ENCODE measurements around the gene PARP6.
A peak's percentile ranks its signal among the peaks of the same experiment; 100 is the strongest.

The PARP6 gene

DNA sequence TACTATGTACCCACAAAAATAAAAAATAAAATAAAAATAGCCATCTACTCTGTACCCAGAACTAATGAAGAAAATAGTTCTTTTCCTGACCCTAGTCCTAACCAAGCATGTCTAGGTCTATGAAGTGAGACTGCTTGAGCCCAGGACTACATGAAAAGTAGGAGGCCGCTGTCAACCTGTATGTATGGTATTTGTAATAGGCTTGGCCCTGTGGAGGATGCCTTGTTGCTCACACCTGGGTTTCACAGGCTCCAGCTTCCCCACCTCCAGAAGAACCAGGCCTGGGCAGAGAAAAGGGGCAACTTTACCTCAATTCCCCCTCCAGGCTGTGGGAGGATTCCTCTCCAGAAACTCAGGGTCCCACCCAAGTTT is 34.5 kb downstream of the PARP6 start:
- DNase-seq (ENCODE audit: extremely low read depth, insufficient read length): no peak
- no peaks in the 10 kb centered on the region for H3K27me3 ChIP-seq (replicated peaks; ENCODE audit: control insufficient read depth, insufficient read depth, low read length)
- TF ChIP-seq, protein P1, sequence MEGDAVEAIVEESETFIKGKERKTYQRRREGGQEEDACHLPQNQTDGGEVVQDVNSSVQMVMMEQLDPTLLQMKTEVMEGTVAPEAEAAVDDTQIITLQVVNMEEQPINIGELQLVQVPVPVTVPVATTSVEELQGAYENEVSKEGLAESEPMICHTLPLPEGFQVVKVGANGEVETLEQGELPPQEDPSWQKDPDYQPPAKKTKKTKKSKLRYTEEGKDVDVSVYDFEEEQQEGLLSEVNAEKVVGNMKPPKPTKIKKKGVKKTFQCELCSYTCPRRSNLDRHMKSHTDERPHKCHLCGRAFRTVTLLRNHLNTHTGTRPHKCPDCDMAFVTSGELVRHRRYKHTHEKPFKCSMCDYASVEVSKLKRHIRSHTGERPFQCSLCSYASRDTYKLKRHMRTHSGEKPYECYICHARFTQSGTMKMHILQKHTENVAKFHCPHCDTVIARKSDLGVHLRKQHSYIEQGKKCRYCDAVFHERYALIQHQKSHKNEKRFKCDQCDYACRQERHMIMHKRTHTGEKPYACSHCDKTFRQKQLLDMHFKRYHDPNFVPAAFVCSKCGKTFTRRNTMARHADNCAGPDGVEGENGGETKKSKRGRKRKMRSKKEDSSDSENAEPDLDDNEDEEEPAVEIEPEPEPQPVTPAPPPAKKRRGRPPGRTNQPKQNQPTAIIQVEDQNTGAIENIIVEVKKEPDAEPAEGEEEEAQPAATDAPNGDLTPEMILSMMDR (IDR thresholded peaks at IDR 0.05; ENCODE audit: insufficient read depth, low read length, poor library complexity, severe bottlenecking): no peak
- no peak overlapping the region for H3K4me3 ChIP-seq (replicated peaks; ENCODE audit: low read depth, low read length)
- H3K36me3 ChIP-seq (ENCODE audit: control insufficient read depth, insufficient read depth, low read length): peaks cover 13% of the 10 kb centered on the region

DNA sequence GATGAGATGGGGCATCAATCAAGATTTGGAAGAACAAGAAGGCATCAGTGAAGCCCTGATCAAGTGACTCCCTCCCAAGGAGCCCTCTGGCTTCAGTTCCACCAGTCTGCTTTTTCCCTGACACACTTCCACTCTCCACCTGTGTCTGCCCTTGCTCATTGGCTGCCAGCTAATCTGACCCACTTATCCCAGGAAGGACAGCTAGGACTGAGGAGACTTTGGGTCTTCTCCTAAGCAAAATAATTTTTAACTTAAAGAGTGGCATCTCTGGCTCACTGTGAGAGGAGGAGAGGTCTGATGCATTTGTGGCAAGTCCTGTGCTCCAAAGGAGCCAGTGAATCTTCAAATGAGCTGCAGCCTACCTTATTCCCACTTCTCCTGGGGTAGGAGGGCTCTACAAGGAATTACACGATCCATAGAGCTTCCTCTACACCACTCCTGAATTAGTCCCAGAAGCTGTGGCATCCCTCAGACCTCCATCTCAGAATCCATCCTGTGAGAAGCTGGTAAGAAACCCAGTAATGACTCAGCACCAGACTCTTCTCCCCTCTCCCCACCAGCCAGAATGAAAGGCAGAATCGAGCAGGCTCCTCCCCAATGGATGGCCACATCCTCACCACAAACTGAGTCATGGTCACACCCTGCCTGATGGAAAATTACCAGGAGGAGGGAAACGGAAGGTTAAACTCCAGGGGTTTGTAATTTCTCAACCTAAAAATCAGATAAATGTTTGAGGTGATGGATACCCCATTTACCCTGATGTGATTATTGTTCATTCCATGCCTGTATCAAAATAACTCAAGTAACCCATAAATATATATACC is 35.1 kb downstream of the PARP6 start:
- TF ChIP-seq, protein P1 (IDR thresholded peaks at IDR 0.05; ENCODE audit: insufficient read depth, low read length, poor library complexity, severe bottlenecking): no peak
- peak; percentile 36 for DNase-seq (ENCODE audit: extremely low read depth, insufficient read length)

DNA sequence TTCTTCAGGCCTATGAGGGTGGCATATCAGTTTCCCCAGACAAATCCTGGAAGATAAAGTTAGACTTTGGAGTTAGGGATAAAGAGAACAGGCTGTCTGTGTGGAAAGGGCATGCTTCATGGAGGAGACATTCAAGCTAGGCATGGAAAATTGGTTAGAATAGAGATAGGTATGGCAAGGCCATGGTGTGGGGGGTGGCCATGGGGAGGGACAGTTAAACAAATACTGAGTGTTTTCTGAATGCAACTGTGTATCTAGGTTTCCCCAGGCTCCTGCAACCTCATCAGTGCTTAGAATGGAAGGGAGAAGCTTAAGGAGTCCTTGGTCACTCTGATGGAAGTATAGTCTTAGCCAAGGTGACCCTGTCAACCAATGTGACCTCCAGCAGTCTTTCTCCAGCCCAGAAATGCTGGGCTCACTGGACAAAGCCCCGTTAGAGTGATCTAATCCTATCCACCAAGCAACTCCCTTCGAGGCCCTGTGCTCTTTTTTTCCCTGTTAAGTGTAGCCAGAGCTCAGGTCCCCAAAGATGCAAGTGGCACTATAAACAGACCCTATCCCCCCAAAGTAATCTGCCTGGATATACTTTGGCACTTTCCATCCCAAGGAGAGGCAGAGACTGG is 35.9 kb downstream of the PARP6 start:
- H3K4me3 ChIP-seq (replicated peaks; ENCODE audit: low read depth, low read length): no peak overlapping the region
- TF ChIP-seq, protein P1 (IDR thresholded peaks at IDR 0.05; ENCODE audit: insufficient read depth, low read length, poor library complexity, severe bottlenecking): no peak
- H3K27me3 ChIP-seq (replicated peaks; ENCODE audit: control insufficient read depth, insufficient read depth, low read length): no peaks in the 10 kb centered on the region
- no peak for DNase-seq (ENCODE audit: extremely low read depth, insufficient read length)
- H3K36me3 ChIP-seq (ENCODE audit: control insufficient read depth, insufficient read depth, low read length): peaks cover 4% of the 10 kb centered on the region

More for the DNA sequence above, 35.1 kb downstream of the PARP6 start:
- H3K27me3 ChIP-seq (replicated peaks; ENCODE audit: control insufficient read depth, insufficient read depth, low read length): no peaks in the 10 kb centered on the region
- H3K4me3 ChIP-seq (replicated peaks; ENCODE audit: low read depth, low read length): no peak overlapping the region; the same call in 1 of the 2 replicates
- peaks cover 9% of the 10 kb centered on the region for H3K36me3 ChIP-seq (ENCODE audit: control insufficient read depth, insufficient read depth, low read length)

DNA sequence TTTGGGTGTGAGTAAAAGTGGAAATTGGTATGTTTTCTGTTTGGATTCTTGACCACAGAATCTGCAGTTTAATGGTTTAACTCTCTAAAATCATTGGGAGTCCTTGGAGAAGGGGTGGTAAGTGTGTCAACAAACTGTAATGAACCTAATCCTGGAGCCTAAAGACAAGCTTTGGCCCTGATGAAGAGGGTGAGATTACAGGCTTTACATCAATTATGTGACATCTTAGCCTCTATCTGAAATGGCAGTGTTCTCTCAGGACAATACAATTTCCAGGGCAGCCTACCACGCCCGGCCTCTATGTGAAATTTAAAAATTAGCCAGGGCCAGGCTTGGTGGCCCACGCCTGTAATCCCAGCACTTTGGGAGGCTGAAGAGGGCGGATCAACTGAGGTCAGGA is 37.1 kb downstream of the PARP6 start:
- H3K27me3 ChIP-seq (replicated peaks; ENCODE audit: control insufficient read depth, insufficient read depth, low read length): no peaks in the 10 kb centered on the region
- no peaks in the 10 kb centered on the region; the same call in 1 of the 2 replicates for H3K36me3 ChIP-seq (ENCODE audit: control insufficient read depth, insufficient read depth, low read length)
- DNase-seq (ENCODE audit: extremely low read depth, insufficient read length): no peak
- TF ChIP-seq, protein P1 (IDR thresholded peaks at IDR 0.05; ENCODE audit: insufficient read depth, low read length, poor library complexity, severe bottlenecking): no peak
- H3K4me3 ChIP-seq (replicated peaks; ENCODE audit: low read depth, low read length): no peak overlapping the region

DNA sequence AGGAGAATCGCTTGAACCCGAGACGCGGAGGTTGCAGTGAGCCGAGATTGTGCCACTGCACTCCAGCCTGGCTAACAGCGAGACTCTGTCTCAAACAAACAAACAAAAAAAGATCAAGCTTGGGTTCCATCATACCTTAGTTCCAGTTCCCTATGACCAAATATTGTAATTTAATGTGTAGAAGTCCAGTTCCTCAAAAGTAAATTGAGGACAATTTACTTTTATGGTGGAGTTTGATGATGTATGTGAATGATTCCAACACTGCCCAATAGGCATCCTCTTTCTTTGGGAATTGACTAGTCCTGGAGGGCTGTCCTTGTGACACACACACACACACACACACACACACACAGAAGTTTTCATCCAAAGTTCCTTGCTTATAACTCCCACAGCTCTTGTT is 38.6 kb downstream of the PARP6 start:
- Histone ChIP-seq H3K27me3 (replicated peaks; ENCODE audit: control insufficient read depth, insufficient read depth, low read length) (no peaks in the 10 kb centered on the region), H3K36me3 (ENCODE audit: control insufficient read depth, insufficient read depth, low read length) (no peaks in the 10 kb centered on the region), H3K4me3 (replicated peaks; ENCODE audit: low read depth, low read length) (no peak overlapping the region)
- TF ChIP-seq, protein P1 (IDR thresholded peaks at IDR 0.05; ENCODE audit: insufficient read depth, low read length, poor library complexity, severe bottlenecking): no peak
- no peak for DNase-seq (ENCODE audit: extremely low read depth, insufficient read length)
